Caki2 (cell line): Measurements from ENCODE around the gene GNAT1. TPM values are rescaled to one million over a fixed set of nuclear protein-coding genes. Genes with fewer than 3 reads are reported as not detected.

Source experiments
- DNase-seq: peaks from one replicate; pipeline ENCODE4 v3.0.0-alpha.2; 2015; ENCODE audit warnings: low read depth
- in situ Hi-C: cut with HindIII; loops from 2 replicates; pipeline ENCODE4 v1.10.0; 2016; ENCODE audit warnings: low sequenced_read_pairs, low pct_unique_long_range_greater_than_20kb, mixed read lengths
- total RNA-seq: library from RNA; depleted of rRNA; stranded (reverse); fragments of >200 nt; shearing (Covaris generic); gene quantifications from 2 replicates; pipeline ENCODE4 v1.2.3, GENCODE V29; 2014; ENCODE audit warnings: low replicate concordance; rRNA removed

Gene GNAT1
- not detected in 2 replicates for total RNA-seq

- DNase-seq, result no peak
- in situ Hi-C loops, result no loop called here
Measured at GRCh38 chr3:50190936-50191660, at the start of gene GNAT1. TSS of gene GNAT1 (plus strand) at chr3:50191610. CDS start at chr3:50191726, 116 bp downstream.

GRCh38 chr3:50146316-50146901 lies 45.0 kb upstream of the GNAT1 start:
- in situ Hi-C loops, result no loop called here

GRCh38 chr3:50147016-50147415 lies 44.4 kb upstream of the GNAT1 start:
- in situ Hi-C loops, result no loop called here
- no peak for DNase-seq

More at GRCh38 chr3:50146316-50146901, 45.0 kb upstream of the GNAT1 start:
- DNase-seq, result no peak

- in situ Hi-C loops, result no loop called here
- DNase-seq, result no peak
Measured at GRCh38 chr3:50147447-50147846, 44.0 kb upstream of the GNAT1 start.

- in situ Hi-C loops, result no loop called here
Measured at GRCh38 chr3:50147861-50148260, 43.5 kb upstream of the GNAT1 start.

GRCh38 chr3:50150404-50150750 lies 41.0 kb upstream of the GNAT1 start:
- in situ Hi-C loops, result no loop called here
- no peak for DNase-seq

More at GRCh38 chr3:50147861-50148260, 43.5 kb upstream of the GNAT1 start:
- no peak for DNase-seq

GRCh38 chr3:50150863-50151686 lies 40.3 kb upstream of the GNAT1 start:
- DNase-seq, result no peak
- in situ Hi-C loops, result no loop called here

GRCh38 chr3:50151728-50152127 lies 39.7 kb upstream of the GNAT1 start:
- DNase-seq, result no peak
- in situ Hi-C loops, result no loop called here

GRCh38 chr3:50153782-50154475 lies 37.5 kb upstream of the GNAT1 start:
- in situ Hi-C loops, result no loop called here
- DNase-seq, result no peak

GRCh38 chr3:50154476-50154839 lies 37.0 kb upstream of the GNAT1 start:
- no peak for DNase-seq
- in situ Hi-C loops, result no loop called here

GRCh38 chr3:50154840-50155490 lies 36.4 kb upstream of the GNAT1 start, which contains the start of gene SEMA3F:
TSS of gene SEMA3F (plus strand) at chr3:50155324. CDS start at chr3:50159623, 4,299 bp downstream.
- in situ Hi-C loops, result no loop called here
- DNase-seq, result peak; percentile 60

GRCh38 chr3:50155491-50155878 lies 35.9 kb upstream of the GNAT1 start:
- in situ Hi-C loops, result no loop called here
- no peak for DNase-seq

GRCh38 chr3:50155891-50156290 lies 35.5 kb upstream of the GNAT1 start:
- DNase-seq, result peak; percentile 62

GRCh38 chr3:50156549-50157493 lies 34.6 kb upstream of the GNAT1 start:
- DNase-seq, result peak; percentile 62
- in situ Hi-C loops, result no loop called here

More at GRCh38 chr3:50155891-50156290, 35.5 kb upstream of the GNAT1 start:
- in situ Hi-C loops, result no loop called here

- DNase-seq, result no peak
- in situ Hi-C loops, result no loop called here
Measured at GRCh38 chr3:50157827-50158529, 33.4 kb upstream of the GNAT1 start.

- no peak for DNase-seq
- in situ Hi-C loops, result no loop called here
Measured at GRCh38 chr3:50158530-50159146, 32.8 kb upstream of the GNAT1 start.
